ENCODE data around the gene SFT2D2.

SFT2D2 gene

DNA sequence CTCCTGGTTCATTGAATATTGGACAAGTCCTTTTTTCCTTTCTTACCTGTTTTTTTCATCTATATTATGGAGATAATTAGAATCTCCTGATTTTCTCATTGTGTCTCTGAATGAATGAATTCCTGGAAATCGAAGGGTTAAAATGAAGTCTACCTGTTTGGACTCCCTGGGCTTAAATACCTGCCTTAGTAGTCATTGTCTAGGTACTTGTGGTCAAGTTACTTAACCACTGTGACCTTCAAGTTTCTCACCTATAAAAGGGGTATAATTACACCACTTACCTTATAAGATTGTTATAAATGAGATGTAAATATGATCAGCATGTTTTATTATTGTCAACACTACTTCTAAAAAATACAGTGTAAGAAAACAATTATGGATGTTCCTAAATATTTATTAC lies 45.8 kb downstream of the SFT2D2 start:
- DNase-seq, result no peak

DNA sequence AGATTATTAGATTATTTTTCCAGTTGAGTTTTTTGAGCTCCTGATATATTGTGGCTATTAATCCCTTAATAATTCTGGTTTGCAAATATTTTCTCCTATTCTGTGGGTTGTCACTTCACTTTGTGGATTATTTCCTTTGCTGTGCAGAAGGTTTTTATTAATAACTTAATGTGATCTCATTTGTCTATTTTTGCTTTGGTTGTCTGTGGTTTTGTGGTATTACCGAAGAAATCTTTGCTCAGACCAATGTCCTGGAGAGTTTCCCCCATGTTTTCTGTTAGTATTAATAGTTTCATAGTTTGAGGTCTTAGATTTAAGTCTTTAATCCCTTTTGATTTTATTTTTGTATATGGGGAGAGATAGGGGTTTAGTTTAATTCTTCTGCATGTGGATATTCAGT lies 47.8 kb downstream of the SFT2D2 start:
- no peak for DNase-seq

- DNase-seq, result no peak
These were observed 53.4 kb downstream of the SFT2D2 start for GRCh38 chr1:168279253-168279652.

GRCh38 chr1:168280296-168280927 lies 54.6 kb downstream of the SFT2D2 start, which contains the start of gene TBX19:
Gene TBX19, plus strand, starts transcription at chr1:168280877. Its CDS starts 214 bp downstream, at chr1:168281091.
- no peak for DNase-seq

DNA sequence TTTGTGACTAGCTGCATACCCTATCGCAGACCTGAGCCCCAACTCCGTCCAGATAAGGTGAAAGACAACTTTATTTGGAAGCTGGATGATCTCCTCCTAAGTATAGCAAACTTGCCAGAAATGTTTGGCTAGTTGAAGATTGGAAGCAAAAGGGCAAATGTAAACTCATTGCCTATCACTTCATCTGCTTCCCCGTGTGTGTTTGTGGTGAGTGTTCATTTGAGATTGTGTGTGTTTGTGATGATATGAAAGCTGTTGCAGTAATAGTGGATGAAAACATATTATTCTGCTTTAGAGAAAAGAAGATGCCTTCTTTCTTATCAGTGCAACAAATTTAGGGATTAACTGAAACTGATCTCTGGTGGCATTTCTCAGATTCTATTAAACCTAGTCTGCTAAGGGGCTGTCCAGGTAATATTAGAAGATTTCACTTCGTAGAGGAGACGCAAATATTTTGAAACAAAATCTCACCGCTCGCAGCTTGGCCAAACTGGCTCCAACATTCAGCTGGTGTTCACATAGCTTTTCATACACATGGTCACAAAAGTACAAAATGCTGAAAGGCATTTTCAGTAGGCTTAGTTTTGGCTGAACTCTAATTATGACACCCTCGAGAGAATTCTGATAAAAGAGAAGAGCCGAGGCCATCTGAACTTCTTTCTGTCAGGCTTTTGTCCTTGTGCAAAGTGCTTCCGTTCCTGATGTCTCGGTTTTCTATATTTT lies 56.0 kb downstream of the SFT2D2 start:
- no peak for DNase-seq

DNA sequence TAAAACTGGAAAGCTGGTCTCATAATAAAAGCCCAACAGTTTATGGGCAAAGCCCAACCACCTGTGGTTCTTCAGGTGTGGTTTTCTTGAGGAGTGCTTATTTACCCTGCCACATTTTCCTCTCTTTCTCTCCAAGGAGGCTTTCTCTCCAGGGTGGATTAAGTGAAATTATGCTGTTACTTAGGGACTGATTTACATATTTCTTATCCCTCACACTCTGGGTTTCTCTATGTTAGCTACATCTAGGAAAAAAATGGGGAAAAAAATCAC lies 59.7 kb downstream of the SFT2D2 start:
- no peak for DNase-seq

- no peak for DNase-seq
These were observed 60.4 kb downstream of the SFT2D2 start for GRCh38 chr1:168285971-168286927.

DNA sequence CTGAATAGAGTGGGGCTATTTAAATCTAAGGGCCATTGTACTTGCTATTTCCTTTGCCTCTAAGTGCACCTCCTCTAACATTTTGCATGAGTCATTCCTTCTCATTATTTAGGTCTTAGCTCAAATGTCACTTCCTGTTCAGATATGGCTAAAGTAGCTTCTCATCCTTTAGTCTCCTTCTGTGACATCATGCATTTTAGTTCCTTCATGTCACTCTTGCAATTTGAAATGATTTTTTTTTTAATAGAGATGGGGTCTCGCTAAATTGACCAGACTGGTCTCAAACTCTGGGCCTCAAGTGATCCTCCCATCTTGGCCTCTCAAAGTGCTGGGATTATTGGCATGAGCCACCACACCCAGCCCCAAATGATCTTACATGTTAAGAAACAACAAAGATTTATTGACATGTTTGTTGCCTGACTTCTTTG lies 61.4 kb downstream of the SFT2D2 start:
- DNase-seq, result peak; percentile 10 to 65 (median 55)

- DNase-seq, result no peak
These were observed 62.7 kb downstream of the SFT2D2 start for GRCh38 chr1:168288311-168289052.

DNA sequence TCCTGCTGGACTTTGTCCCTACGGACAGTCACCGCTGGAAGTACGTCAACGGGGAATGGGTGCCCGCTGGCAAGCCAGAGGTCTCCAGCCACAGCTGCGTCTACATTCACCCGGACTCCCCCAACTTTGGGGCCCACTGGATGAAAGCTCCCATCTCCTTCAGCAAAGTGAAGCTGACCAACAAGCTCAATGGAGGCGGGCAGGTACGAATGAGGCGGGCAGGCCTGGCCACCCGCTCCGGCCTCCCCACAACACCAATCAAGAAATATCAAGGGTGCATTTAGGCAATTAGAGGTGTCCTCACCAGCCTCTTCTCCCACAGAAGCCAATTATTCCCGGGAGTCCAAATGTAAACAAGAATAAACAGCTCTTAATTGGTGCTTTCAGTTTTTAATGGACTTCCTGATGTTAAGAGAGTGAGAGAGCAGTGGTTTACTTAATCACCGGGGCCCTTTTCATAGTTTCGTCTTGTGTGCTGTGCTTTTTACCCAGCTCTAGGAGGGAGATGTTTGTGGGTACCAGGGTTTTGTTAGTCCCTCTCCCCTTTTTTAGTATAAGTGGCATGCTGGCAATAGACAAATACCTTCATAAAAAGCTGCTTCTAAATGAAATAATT lies 65.5 kb downstream of the SFT2D2 start:
- no peak for DNase-seq

DNA sequence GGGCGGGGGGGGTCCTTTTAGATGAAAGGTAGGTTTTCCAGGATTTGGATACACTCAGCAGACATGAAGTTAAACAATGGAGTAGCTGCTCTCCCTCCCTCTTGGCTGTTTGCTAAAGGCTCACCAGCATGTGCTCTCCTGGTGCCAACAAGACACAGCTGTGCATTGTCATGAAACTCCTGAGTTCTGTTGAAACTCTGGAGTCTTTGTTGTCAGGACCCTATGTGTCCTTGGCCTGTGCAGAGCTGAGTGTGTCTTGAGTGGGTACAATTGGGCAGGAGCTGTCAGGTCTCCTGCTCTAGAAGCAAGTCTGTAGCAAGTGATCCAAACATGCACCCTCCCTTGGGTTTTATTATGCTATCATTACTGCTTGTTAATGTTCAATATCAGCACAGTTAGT lies 67.6 kb downstream of the SFT2D2 start:
- DNase-seq, result no peak

DNA sequence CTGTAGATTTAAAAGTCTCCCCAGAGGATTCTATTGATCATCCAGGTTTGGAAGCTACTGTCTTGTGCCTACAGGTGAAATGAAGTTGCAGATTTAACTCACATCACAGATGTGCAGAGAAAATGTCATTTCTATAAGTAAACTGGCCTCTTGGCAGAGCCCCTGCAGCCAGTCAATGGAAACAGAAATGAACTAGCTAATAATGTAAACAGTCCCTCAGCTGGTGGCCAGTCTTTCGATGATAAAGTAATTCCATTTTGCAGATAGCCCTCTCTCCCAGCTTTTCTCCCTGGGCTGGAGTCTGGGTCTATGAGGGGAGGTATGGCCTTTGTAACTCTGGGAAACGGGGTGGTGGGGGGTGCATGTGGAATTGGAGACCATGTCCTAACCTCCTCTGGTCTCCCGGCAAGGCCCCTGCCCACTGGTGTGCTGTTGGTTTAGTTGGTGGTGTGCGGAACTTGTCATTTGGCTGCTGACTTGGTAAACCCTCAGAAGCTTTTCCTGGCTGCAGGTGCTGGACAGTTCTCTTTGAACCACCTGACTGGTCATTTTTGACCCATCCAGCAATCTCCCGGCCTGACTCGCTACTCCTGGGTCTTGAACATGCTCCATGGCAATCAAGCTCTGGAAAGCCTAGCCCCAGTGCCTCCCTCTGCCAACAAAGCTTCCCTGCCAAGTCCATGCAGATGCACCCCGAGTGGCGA lies 69.8 kb downstream of the SFT2D2 start:
- DNase-seq, result no peak

- no peak for DNase-seq
These were observed 71.4 kb downstream of the SFT2D2 start for GRCh38 chr1:168297019-168297730.

DNA sequence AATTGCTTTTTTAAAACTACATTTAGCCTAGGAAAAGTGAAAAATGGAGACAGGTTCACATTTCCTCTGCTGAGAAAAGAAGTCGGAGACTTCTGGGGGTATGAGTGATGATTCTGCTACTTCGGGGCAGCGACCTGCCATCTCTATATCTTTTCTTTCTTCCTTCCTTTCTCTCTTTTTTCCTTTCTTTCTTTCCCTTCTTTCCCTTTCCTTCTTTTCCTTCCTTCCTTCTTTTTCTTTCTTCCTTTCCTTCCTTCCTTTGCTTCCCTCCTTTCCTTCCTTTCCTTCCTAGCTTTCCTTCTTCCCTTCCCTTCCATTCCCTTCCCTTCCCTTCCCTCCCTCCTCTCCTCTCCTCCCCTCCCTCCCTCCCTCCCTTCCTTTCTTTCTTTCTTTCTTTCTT lies 72.6 kb downstream of the SFT2D2 start:
- no peak for DNase-seq

DNA sequence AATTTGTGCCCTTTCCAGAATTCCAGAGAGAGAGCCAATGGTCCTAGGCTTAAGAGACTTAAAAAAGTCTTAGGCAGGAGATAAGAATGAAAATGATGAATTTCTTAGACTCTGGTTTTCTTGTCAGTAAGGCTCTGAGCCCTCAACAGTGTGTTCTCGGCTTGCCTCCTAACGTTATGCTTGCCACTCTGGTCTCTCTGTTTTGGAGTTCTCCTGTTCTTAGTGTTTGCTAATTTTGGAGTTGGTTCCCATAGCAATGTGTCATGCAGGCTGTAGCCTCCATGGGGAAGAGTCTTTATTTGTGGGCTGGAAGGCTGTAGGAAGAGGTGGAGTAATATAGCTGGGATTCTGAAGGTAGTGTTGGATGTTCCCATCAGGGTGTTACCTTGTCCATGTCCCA lies 74.8 kb downstream of the SFT2D2 start:
- DNase-seq, result no peak

GRCh38 chr1:168301664-168302320 lies 76.0 kb downstream of the SFT2D2 start:
- no peak for DNase-seq

All from suppressor macrophage treated with lipopolysaccharide for 1 hour (primary cell).